Cortex of kidney (tissue), 1 donor: ENCODE data around the gene KLHL29.

ENCODE experiments used
- DNase-seq: peaks from one replicate; lab custom pipeline; 2025; lab: John Stamatoyannopoulos, UW

Gene KLHL29

GRCh38 chr2:23493846-23494245 is 108.9 kb downstream of the KLHL29 start:
- no peak for DNase-seq

- DNase-seq = no peak
Observed at GRCh38 chr2:23494286-23494685, 109.3 kb downstream of the KLHL29 start.

GRCh38 chr2:23495661-23496114 is 110.7 kb downstream of the KLHL29 start:
- no peak for DNase-seq

- DNase-seq = no peak
Observed at GRCh38 chr2:23496456-23496855, 111.5 kb downstream of the KLHL29 start.

GRCh38 chr2:23497063-23497462 is 112.1 kb downstream of the KLHL29 start:
- DNase-seq = no peak

- DNase-seq = no peak
Observed at GRCh38 chr2:23497536-23497935, 112.6 kb downstream of the KLHL29 start.

GRCh38 chr2:23498943-23499342 is 114.0 kb downstream of the KLHL29 start:
- no peak for DNase-seq

GRCh38 chr2:23499439-23499838 is 114.5 kb downstream of the KLHL29 start:
- no peak for DNase-seq

- no peak for DNase-seq
Observed at GRCh38 chr2:23500836-23501235, 115.9 kb downstream of the KLHL29 start.

GRCh38 chr2:23502096-23502495 is 117.1 kb downstream of the KLHL29 start:
- DNase-seq = no peak

GRCh38 chr2:23503097-23503496 is 118.1 kb downstream of the KLHL29 start:
- DNase-seq = no peak

GRCh38 chr2:23503682-23504081 is 118.7 kb downstream of the KLHL29 start:
- DNase-seq = no peak

- no peak for DNase-seq
Observed at GRCh38 chr2:23504591-23504990, 119.6 kb downstream of the KLHL29 start.

- no peak for DNase-seq
Observed at GRCh38 chr2:23505218-23505983, 120.4 kb downstream of the KLHL29 start.

GRCh38 chr2:23505984-23506380 is 121.0 kb downstream of the KLHL29 start:
- no peak for DNase-seq

- DNase-seq = no peak
Observed at GRCh38 chr2:23506531-23507266, 121.7 kb downstream of the KLHL29 start.

GRCh38 chr2:23507267-23508065 is 122.5 kb downstream of the KLHL29 start:
- DNase-seq = no peak

- DNase-seq = no peak
Observed at GRCh38 chr2:23508066-23508390, 123.0 kb downstream of the KLHL29 start.

- DNase-seq = no peak
Observed at GRCh38 chr2:23509103-23509502, 124.1 kb downstream of the KLHL29 start.

GRCh38 chr2:23509596-23510292 is 124.8 kb downstream of the KLHL29 start:
- no peak for DNase-seq

GRCh38 chr2:23510471-23510870 is 125.5 kb downstream of the KLHL29 start:
- no peak for DNase-seq

GRCh38 chr2:23512778-23513177 is 127.8 kb downstream of the KLHL29 start:
- no peak for DNase-seq
